ENCODE measurements around the gene RPS6KC1.

- TF ChIP-seq POLR2A (IDR thresholded peaks at IDR 0.05): no peak
- TF ChIP-seq EP300 (IDR thresholded peaks at IDR 0.05): no peak
Observed at GRCh38 chr1:213095467-213095866, 44.4 kb downstream of the RPS6KC1 start.

Data from tibial nerve (tissue), 3 donors.